OCI-LY7 (cell line): ENCODE data around the gene APBB2.

ENCODE experiments used
- CTCF ChIP-seq: fragments of 200-600 bp; sonication (generic); conservative IDR thresholded peaks from 2 replicates; pipeline ENCODE4 v1.5.1; 2014; ENCODE audit warnings: mild to moderate bottlenecking, antibody characterized with exemption, low read length, moderate library complexity, mixed read lengths
- EZH2phosphoT487 ChIP-seq: fragments of 200-600 bp; sonication (generic); IDR thresholded peaks from 2 replicates; pipeline ENCODE4 v1.6.1; 2018; ENCODE audit warnings: low read depth, borderline replicate concordance, mild to moderate bottlenecking, mixed run types, antibody characterized with exemption, low read length, moderate library complexity, mixed read lengths

GRCh38 chr4:40877081-40877480 is 337.3 kb downstream of the APBB2 start:
- TF ChIP-seq CTCF: no peak
- no peak for TF ChIP-seq EZH2phosphoT487
